K562 (cell line): ENCODE measurements around the gene DENND4C. TPM values are rescaled to one million over a fixed set of nuclear protein-coding genes. Genes with fewer than 3 reads are reported as not detected.

ENCODE experiments used
- ATAC-seq: fragments of 200-7000 bp; cut with Tn5 transposase; 3 replicates; pipeline ENCODE4 v1.9.1; 2020; ENCODE audit warnings: moderate library complexity
- BruUV-seq: library from RNA; stranded (reverse); fragments of 400-500 nt; replicated peaks from 2 replicates; lab custom pipeline; 2021; lab: Mats Ljungman, UMichigan
- CTCF ChIA-PET: fragments of 300-600 bp; formaldehyde crosslinking; extraction: SDS; loops from one replicate; lab custom pipeline; 2021; ENCODE audit warnings: low intra/inter-chr PET ratio; lab: Yijun Ruan, JAX
- POLR2A ChIA-PET: fragments of 300-600, 350-650 bp; sonication (Branson Sonifier 250); formaldehyde crosslinking; extraction: SDS; loops from one replicate; lab custom pipeline; 2021; ENCODE audit warnings: antibody characterized with exemption, inconsistent platforms; lab: Yijun Ruan, JAX
- DNase-seq, 4 experiments: peaks; one replicate each; pipeline versions ENCODE4 v3.0.0 to v3.0.0-alpha.2; 2011 to 2018; ENCODE audit warnings: low spot score in 3 of 4, mixed read lengths in 3 of 4; ENCODE audit errors: extremely low read depth in 1 of 4
- FAIRE-seq: peaks from 2 replicates; lab custom pipeline; 2011; peaks lifted over from hg19 to GRCh38; lab: Jason Lieb, UNC
- H2AFZ ChIP-seq: 2 replicates; pipeline ENCODE4 v1.6.0; 2011; ENCODE audit warnings: low read depth, low read length, control low read depth, inconsistent platforms
- H3K27ac ChIP-seq: fragments of 200-600 bp; 3 replicates; pipeline ENCODE4 v1.8.0; 2011; ENCODE audit warnings: low read depth, mild to moderate bottlenecking, control low read depth, inconsistent platforms, low read length, moderate library complexity, mixed read lengths; ENCODE audit errors: extremely low read depth
- H3K27me3 ChIP-seq, 2 experiments: fragments of 300-600 bp in 1 of 2; 2 replicates in 1 of 2; 3 replicates in 1 of 2; pipeline versions ENCODE4 v1.6.0 to v1.8.0; 2011; ENCODE audit warnings: inconsistent platforms in 2 of 2, low read length in 2 of 2, mild to moderate bottlenecking in 1 of 2, mixed read lengths in 1 of 2, moderate library complexity in 1 of 2; ENCODE audit not compliant: control insufficient read depth in 2 of 2, insufficient read depth in 2 of 2
- H3K36me3 ChIP-seq: fragments of 300-600 bp; 3 replicates; pipeline ENCODE4 v1.8.0; 2011; ENCODE audit warnings: mild to moderate bottlenecking, low read length, inconsistent platforms; ENCODE audit not compliant: control insufficient read depth, insufficient read depth
- H3K4me1 ChIP-seq, 2 experiments: fragments of 200-600 bp in 1 of 2; replicated peaks in 1 of 2; 2 replicates in 1 of 2; 3 replicates in 1 of 2; pipeline versions ENCODE4 v1.5.1 to v1.8.0; 2011; ENCODE audit warnings: inconsistent platforms in 2 of 2, low read length in 2 of 2, mild to moderate bottlenecking in 1 of 2, mixed read lengths in 1 of 2, moderate library complexity in 1 of 2; ENCODE audit not compliant: control insufficient read depth in 2 of 2, insufficient read depth in 2 of 2
- H3K4me2 ChIP-seq: 2 replicates; pipeline ENCODE4 v1.6.1; 2011; ENCODE audit warnings: low read length, control low read depth, inconsistent platforms, mixed read lengths; ENCODE audit not compliant: insufficient read depth
- H3K4me3 ChIP-seq: fragments of 200-600 bp; sonication (generic), shearing (Covaris generic); 2 replicates; pipeline ENCODE4 v1.5.1; 2016; ENCODE audit warnings: control low read depth, inconsistent platforms
- H3K79me2 ChIP-seq: fragments of 200-600 bp; 3 replicates; pipeline ENCODE4 v1.8.0; 2011; ENCODE audit warnings: low read length, inconsistent platforms; ENCODE audit not compliant: control insufficient read depth, insufficient read depth
- H3K9ac ChIP-seq, 2 experiments: 2 replicates each; pipeline versions ENCODE4 v1.6.0 to v1.6.1; 2011; ENCODE audit warnings: low read depth in 2 of 2, low read length in 2 of 2, control low read depth in 1 of 2, inconsistent platforms in 1 of 2, mild to moderate bottlenecking in 1 of 2, mixed read lengths in 1 of 2; ENCODE audit not compliant: insufficient read depth in 1 of 2
- H3K9me1 ChIP-seq: one replicate; pipeline ENCODE4 v1.6.0; 2011; ENCODE audit warnings: inconsistent platforms, mild to moderate bottlenecking, low read length, moderate library complexity; ENCODE audit not compliant: control insufficient read depth, insufficient read depth
- H3K9me3 ChIP-seq: replicated peaks from 2 replicates; pipeline ENCODE4 v1.5.1; 2011; ENCODE audit warnings: low read depth, low read length, inconsistent platforms; ENCODE audit not compliant: control insufficient read depth, insufficient read depth
- H4K20me1 ChIP-seq: replicated peaks from 2 replicates; pipeline ENCODE4 v1.6.1; 2011; ENCODE audit warnings: low read length, inconsistent platforms, mixed read lengths; ENCODE audit not compliant: control insufficient read depth, insufficient read depth
- ATF3 ChIP-seq, 2 experiments: fragments of 450-650 bp in 1 of 2; sonication (generic) in 1 of 2; formaldehyde crosslinking in 1 of 2; IDR thresholded peaks in 1 of 2; conservative IDR thresholded peaks in 1 of 2; 2 replicates each; pipeline versions ENCODE4 v1.6.1 to v1.8.1; 2016 to 2023; ENCODE audit warnings: mild to moderate bottlenecking in 2 of 2, moderate library complexity in 2 of 2, inconsistent platforms in 1 of 2, missing genetic modification reagents in 1 of 2
- ESRRB ChIP-seq: fragments of 250-450 bp; sonication (Bioruptor Pico); IDR thresholded peaks from 2 replicates; pipeline ENCODE4 v1.5.0; 2020; ENCODE audit warnings: mild to moderate bottlenecking, moderate library complexity, borderline replicate concordance
- MTA2 ChIP-seq: fragments of 450-650 bp; IDR thresholded peaks from 2 replicates; pipeline ENCODE4 v1.6.1; 2016; ENCODE audit warnings: low read depth
- ZNF551 ChIP-seq: fragments of 250-450 bp; sonication (Bioruptor Pico); IDR thresholded peaks from 2 replicates; pipeline ENCODE4 v1.5.0; 2021; ENCODE audit warnings: mild to moderate bottlenecking, moderate library complexity
- ZNF668 ChIP-seq: fragments of 250-450 bp; sonication (Bioruptor Pico); IDR thresholded peaks from 2 replicates; pipeline ENCODE4 v1.8.0; 2022; ENCODE audit warnings: mild to moderate bottlenecking, inconsistent platforms
- WGBS: fragments of 100-300 bp; shearing (Covaris generic); methylation state at CpG from one replicate; pipeline ENCODE4 v1.1.6; 2016; ENCODE audit warnings: low coverage, mixed read lengths; ENCODE audit not compliant: insufficient coverage; ENCODE audit errors: missing lambda C conversion rate; 5-methylcytosine and 5-hydroxymethylcytosine counted together
- in situ Hi-C: fragments of 300-500 bp; cut with MboI; formaldehyde crosslinking; loops from 4 replicates; pipeline ENCODE4 v1.15.0; 2018; ENCODE audit warnings: inconsistent platforms, mixed read lengths
- intact Hi-C: fragments of 100-400 bp; cut with micrococcal nuclease; formaldehyde crosslinking; loops from 2 replicates; pipeline ENCODE4 v1.14.2; 2022
- polyA plus RNA-seq, 8 experiments: library from polyadenylated mRNA; depleted of rRNA in 4 of 8; stranded (reverse) in 5 of 8; unstranded in 3 of 8; fragments of >200 nt; fragmentation: Nextera tagmentation in 2 of 8; fragmentation: Illumina TruSeq in 1 of 8; extraction: Ambion mirVana in 2 of 8; extraction: Trizol in 1 of 8; gene quantifications; 2 replicates each; pipeline versions ENCODE4 v1.2.1 to v1.2.3, GENCODE V29; 2011 to 2014; ENCODE audit warnings: inconsistent platforms in 1 of 8, missing spikeins in 1 of 8
- total RNA-seq, 7 experiments: library from RNA; depleted of rRNA in 6 of 7; stranded (reverse); fragments of >200 nt in 6 of 7; fragmentation: Illumina TruSeq in 2 of 7; extraction: Trizol in 2 of 7; gene quantifications; 2 replicates each; pipeline versions ENCODE4 v1.2.1 to v1.2.3, GENCODE V29; 2011 to 2021; ENCODE audit warnings: low replicate concordance in 1 of 7

The DENND4C gene
- total and polyA plus RNA-seq, 9 of the 15 experiments (the other 6 are each of a cell fraction or from before 2014, with no cell fraction given) = 4.8 to 31.8 (median 13.9) TPM

GRCh38 chr9:19184144-19184917 is 46.2 kb upstream of the DENND4C start (continued):
- peak; percentile 37; the same call in 1 of the 2 replicates for TF ChIP-seq ATF3 (IDR thresholded peaks at IDR 0.05)
- no peak for TF ChIP-seq ATF3 (CRISPR knock-in tag; conservative IDR thresholded peaks at IDR 0.05)
- no peak for TF ChIP-seq ZNF551 (CRISPR knock-in tag)
- TF ChIP-seq ESRRB = no peak

GRCh38 chr9:19185191-19185590 is 45.3 kb upstream of the DENND4C start:
- WGBS = 50% methylated on average over 1 of the region's 1 CpG
- H3K4me2 ChIP-seq = no peak overlapping the region

More at GRCh38 chr9:19185191-19185590, 45.3 kb upstream of the DENND4C start:
- H3K9me1 ChIP-seq = no peaks in the 10 kb centered on the region
- H3K4me1 ChIP-seq = peaks cover 0 to 4% of the 10 kb centered on the region in 2 experiments; a peak in 1 of 5 replicates
- no TSS peak for BruUV-seq
- no peak overlapping the region for H3K9ac ChIP-seq
- in situ Hi-C loops = no loop called here
- no peaks in the 10 kb centered on the region for H3K9me3 ChIP-seq
- ChIA-PET CTCF (no interaction called here), POLR2A (interaction anchor here (0.7 to 1.2 kb wide), 2 partner anchors 14 to 206 kb away, joined by 4 read pairs; no protein-coding TSS in a partner anchor)
- no peaks in the 10 kb centered on the region for H3K36me3 ChIP-seq
- no peaks in the 10 kb centered on the region for H3K27me3 ChIP-seq
- no peaks in the 10 kb centered on the region for H4K20me1 ChIP-seq
- no peak overlapping the region for H3K4me3 ChIP-seq
- FAIRE-seq (no peak), ATAC-seq (no peak)
- no peaks in the 10 kb centered on the region for H3K79me2 ChIP-seq
- intact Hi-C loops = no loop called here
- TF ChIP-seq MTA2 (no peak), ZNF668 (no peak)
- TF ChIP-seq, all 486 proteins: peak for 0
- H2AFZ ChIP-seq = no peak overlapping the region
- DNase-seq = no peak
- H3K27ac ChIP-seq = no peak overlapping the region
